Measurements from ENCODE around the gene BHMT2. TPM values are rescaled to one million over a fixed set of nuclear protein-coding genes. Genes with fewer than 3 reads are reported as not detected.

Gene BHMT2
- total and polyA plus RNA-seq, 10 of the 15 experiments (the other 5 are each of a cell fraction or from before 2014, with no cell fraction given) = not detected

DNA sequence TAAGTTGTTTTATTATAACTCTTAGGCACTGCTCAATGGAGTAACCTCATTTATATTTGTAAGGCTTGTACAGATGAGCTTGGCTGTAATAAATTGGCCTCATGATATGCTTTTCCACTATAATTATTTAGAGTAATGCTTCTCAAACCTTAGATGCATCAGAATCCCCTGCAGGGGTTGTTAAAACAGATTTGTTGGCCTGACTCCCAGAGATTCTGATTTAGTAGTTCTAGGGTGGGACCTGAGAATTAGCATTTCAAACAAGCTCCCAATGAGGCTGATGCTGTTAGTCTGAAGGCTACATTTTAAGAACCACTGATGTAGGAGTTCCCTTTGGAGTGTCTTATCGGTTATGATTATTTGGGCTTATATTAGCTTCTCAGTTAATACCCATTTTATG lies 46.2 kb upstream of the BHMT2 start:
- ChIA-PET POLR2A (no interaction called here), CTCF (interaction anchor here (0.6 to 13.5 kb wide), 26 partner anchors 11 to 981 kb away, joined by 3 to 658 read pairs (median 9); partner anchors contain the start of gene ARSB), SMC1A (ENCODE audit: uncharacterized antibody, unreplicated experiment) (interaction anchor here (0.8 to 12.4 kb wide), 15 partner anchors 12 to 512 kb away, joined by 3 to 359 read pairs (median 6); partner anchors contain the start of gene ARSB), RAD21 (ENCODE audit: unreplicated experiment) (interaction anchor here (0.7 to 11.7 kb wide), 10 partner anchors 35 to 445 kb away, joined by 3 to 326 read pairs (median 6); no protein-coding TSS in a partner anchor)
- DNase-seq (ENCODE audit: low read depth, low spot score) = no peak
- H3K4me2 ChIP-seq (ENCODE audit: control insufficient read depth, insufficient read depth) = no peak overlapping the region
- no peak for FAIRE-seq
- no peak overlapping the region for H2AFZ ChIP-seq (ENCODE audit: control insufficient read depth, low read depth, low read length)
- H3K4me1 ChIP-seq (ENCODE audit: control insufficient read depth, insufficient read depth, low read length) = no peaks in the 10 kb centered on the region
- no peak overlapping the region for H3K9ac ChIP-seq (ENCODE audit: control insufficient read depth, insufficient read depth, low read length)
- no peak for ATAC-seq
- H3K36me3 ChIP-seq (ENCODE audit: control insufficient read depth in 2 of 2, insufficient read depth in 2 of 2, low read length in 1 of 2) = no peaks in the 10 kb centered on the region
- no peaks in the 10 kb centered on the region; a peak in 2 of 4 replicates for H3K27me3 ChIP-seq (replicated peaks in 1 of 2; ENCODE audit: control insufficient read depth in 2 of 2, insufficient read depth in 2 of 2, low read length in 1 of 2)
- no peaks in the 10 kb centered on the region for H4K20me1 ChIP-seq (ENCODE audit: control insufficient read depth, insufficient read depth)
- 77% methylated on average over 1 of the region's 1 CpG for WGBS (ENCODE audit: insufficient coverage, insufficient replicate concordance, low lambda C conversion rate, missing lambda C conversion rate)
- H3K79me2 ChIP-seq (ENCODE audit: control insufficient read depth, insufficient read depth, low read length) = no peaks in the 10 kb centered on the region
- no TSS peak for BruUV-seq (replicated peaks)
- H3K9me3 ChIP-seq (replicated peaks; ENCODE audit: control insufficient read depth, insufficient read depth, low read length) = no peaks in the 10 kb centered on the region
- in situ Hi-C loops (cut with MboI) (loop anchor here (5.0 kb wide), 2 partner anchors 109 to 444 kb away; no protein-coding TSS in a partner anchor), intact Hi-C loops (cut with micrococcal nuclease; ENCODE audit: unreplicated experiment) (loop anchor here (5.0 to 10.0 kb wide), 2 partner anchors 41 to 831 kb away; no protein-coding TSS in a partner anchor)
- H3K4me3 ChIP-seq = no peak overlapping the region
- no peak overlapping the region for H3K27ac ChIP-seq (ENCODE audit: control insufficient read depth, insufficient read depth)
- no peak for TF ChIP-seq CUX1 (IDR thresholded peaks at IDR 0.05; ENCODE audit: insufficient replicate concordance, low read depth, low read length)
- no peak for TF ChIP-seq CREM (IDR thresholded peaks at IDR 0.05; ENCODE audit: low read depth)
- no peak for TF ChIP-seq MAX (IDR thresholded peaks at IDR 0.05; ENCODE audit: low read depth, low read length)
- no peak for TF ChIP-seq SUZ12 (IDR thresholded peaks at IDR 0.05; ENCODE audit: unreplicated experiment)
- no peak for TF ChIP-seq RBBP5 (conservative IDR thresholded peaks at IDR 0.05)
- TF ChIP-seq, protein P1, sequence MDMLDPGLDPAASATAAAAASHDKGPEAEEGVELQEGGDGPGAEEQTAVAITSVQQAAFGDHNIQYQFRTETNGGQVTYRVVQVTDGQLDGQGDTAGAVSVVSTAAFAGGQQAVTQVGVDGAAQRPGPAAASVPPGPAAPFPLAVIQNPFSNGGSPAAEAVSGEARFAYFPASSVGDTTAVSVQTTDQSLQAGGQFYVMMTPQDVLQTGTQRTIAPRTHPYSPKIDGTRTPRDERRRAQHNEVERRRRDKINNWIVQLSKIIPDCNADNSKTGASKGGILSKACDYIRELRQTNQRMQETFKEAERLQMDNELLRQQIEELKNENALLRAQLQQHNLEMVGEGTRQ (IDR thresholded peaks at IDR 0.05; ENCODE audit: borderline replicate concordance, low read depth, low read length) = no peak
- no peak for TF ChIP-seq SKIL (IDR thresholded peaks at IDR 0.05; ENCODE audit: low read depth, poor library complexity, severe bottlenecking)
- TF ChIP-seq NFYA (IDR thresholded peaks at IDR 0.05; ENCODE audit: borderline replicate concordance, low read depth, low read length) = no peak
- TF ChIP-seq MTA3 (IDR thresholded peaks at IDR 0.05; ENCODE audit: borderline replicate concordance, low read length) = no peak
- TF ChIP-seq GABPA (IDR thresholded peaks at IDR 0.05; ENCODE audit: low read depth) = no peak
- TF ChIP-seq MLLT1 (IDR thresholded peaks at IDR 0.05) = no peak
- TF ChIP-seq CEBPB (IDR thresholded peaks at IDR 0.05; ENCODE audit: borderline replicate concordance in 1 of 2, low read depth in 2 of 2, low read length in 2 of 2) = no peak

Measured in GM12878 (cell line).